ENCODE measurements around the gene PES1.
"Not testable (repeated sequence)": the region's sequence is repeated elsewhere in the genome, so short reads cannot be mapped to it uniquely, and the experiment has no call there.

Gene PES1
- total RNA-seq, result 30.4 to 90.0 reads per million in 2 donors

DNA sequence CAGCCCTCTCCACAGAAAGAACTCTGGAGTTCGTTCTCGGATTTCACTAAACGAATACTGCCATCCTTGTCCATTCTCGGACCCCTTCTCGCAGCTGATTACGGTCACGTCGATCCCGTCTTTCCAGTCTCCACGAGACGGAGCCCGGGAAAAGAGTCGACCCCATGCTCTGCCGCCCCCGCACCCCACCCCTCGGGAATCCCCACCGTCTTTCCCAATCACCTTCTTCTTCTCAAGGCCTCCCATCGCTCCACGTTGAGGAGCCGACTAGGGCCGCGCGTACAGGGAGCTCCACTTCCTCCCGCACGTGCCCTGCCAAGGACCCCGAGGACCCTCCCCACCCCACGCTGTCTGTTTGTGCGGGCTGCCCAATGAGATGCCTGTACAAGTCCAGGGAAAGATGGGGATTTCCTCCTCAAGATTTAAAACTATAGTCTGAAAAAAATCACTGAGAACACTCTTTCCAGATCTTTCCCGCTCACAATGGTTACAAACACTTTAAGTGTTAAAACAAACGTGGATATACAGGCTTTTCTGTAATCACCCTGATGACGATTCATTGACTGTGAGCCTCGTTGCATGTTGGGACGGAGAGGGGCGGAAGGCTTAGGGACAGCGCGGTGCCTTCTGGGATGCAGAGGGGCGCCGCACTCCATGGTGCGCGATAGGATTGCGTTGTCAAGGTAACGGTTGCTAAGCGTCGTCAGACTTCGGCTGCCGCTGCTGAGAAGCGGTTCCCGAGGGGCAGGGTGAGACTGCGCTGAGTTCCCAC is at the start of gene PES1:
Gene PES1, minus strand, starts transcription at position 323 of the 772 bp plus-strand sequence. Its CDS starts 77 bp downstream, at position 246.
- DNase-seq, result peak; percentile 92

DNA sequence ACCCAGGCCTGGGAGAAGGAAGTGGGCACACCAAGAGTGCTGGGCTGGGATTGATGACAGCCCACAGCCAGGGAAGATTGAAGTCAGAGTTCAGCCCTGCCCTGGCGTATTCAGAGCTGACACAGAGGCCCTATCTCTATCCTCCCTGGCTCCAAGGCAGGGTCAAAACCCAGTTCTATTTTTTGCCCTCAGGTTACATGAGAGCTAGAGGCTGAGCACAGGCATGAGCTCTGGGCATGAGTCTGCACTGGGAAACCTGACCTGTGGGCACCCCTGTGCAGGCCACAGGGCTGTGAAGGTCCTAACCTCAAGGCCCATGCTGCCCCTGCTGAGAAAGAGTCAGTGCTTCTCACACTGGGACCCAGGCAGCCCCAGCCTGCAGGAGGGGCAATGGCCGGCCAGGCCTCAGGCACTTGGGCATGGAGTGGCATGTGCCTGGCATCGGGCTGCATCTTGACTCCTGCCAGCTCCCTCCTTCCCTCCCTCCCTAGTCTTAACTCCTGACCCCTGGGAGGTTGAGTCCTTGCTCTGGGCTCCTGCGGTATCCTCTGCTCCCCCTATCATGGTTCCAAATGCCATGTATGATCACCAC is 49.2 kb upstream of the PES1 start:
- DNase-seq, result no peak

DNA sequence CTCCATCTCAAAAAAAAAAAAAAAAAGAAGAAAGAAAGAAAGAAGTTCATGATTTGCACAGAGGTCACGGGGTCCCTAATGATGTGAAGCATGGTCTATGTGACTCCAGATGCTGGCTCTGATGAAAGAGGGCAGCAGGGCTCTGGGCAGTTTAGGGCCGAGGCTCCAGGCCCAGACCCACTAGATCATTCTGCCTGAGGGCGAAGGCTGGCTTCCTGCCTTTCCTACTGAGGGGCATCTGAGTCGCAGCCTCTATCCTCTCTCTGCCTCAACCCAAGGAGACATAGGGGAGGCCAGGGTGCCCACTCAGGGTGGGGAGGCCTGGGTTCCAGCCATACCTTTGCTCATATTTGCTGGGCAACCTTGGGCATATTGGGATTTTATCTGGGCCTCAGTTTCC is 48.7 kb upstream of the PES1 start:
- DNase-seq, result no peak

DNA sequence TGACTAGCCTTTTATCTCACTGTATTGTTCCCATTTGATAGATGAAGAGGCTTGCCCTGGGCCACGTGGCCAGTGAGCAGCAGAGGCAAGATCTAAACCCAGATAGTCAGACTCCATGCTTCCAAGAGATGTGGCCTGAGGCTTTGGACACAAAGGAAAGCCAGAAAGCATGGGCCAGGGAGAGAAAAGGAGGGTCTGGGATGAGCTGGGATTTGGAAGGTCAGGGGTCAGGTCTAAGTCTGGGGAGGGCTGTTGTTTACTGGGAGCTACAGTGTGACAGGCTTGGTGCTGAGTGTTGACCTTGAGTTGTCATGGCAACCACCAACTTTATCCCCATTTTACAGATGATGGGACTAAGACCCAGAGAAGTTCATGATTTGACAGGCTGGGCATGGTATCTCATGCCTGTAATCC is 46.0 kb upstream of the PES1 start:
- DNase-seq, result no peak

DNA sequence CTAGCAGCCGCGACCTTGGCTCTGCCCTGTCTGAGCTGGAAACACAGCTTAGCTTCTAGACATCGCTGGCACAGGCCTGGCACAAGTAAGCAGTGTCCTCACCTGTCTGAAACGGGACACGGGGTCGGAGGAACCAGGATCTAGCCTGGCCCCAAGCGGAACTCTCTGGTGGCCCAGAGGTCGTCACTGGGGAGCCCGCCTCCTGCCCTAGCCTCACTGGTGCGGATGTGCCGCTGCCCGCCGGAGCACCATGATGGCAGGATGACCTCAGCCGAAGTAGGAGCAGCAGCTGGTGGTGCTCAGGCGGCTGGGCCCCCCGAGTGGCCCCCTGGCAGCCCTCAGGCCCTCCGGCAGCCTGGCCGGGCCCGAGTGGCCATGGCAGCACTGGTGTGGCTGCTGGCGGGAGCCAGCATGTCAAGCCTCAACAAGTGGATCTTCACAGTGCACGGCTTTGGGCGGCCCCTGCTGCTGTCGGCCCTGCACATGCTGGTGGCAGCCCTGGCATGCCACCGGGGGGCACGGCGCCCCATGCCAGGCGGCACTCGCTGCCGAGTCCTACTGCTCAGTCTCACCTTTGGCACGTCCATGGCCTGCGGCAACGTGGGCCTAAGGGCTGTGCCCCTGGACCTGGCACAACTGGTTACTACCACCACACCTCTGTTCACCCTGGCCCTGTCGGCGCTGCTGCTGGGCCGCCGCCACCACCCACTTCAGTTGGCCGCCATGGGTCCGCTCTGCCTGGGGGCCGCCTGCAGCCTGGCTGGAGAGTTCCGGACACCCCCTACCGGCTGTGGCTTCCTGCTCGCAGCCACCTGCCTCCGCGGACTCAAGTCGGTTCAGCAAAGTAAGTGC is 44.7 kb upstream of the PES1 start:
- no peak for DNase-seq

DNA sequence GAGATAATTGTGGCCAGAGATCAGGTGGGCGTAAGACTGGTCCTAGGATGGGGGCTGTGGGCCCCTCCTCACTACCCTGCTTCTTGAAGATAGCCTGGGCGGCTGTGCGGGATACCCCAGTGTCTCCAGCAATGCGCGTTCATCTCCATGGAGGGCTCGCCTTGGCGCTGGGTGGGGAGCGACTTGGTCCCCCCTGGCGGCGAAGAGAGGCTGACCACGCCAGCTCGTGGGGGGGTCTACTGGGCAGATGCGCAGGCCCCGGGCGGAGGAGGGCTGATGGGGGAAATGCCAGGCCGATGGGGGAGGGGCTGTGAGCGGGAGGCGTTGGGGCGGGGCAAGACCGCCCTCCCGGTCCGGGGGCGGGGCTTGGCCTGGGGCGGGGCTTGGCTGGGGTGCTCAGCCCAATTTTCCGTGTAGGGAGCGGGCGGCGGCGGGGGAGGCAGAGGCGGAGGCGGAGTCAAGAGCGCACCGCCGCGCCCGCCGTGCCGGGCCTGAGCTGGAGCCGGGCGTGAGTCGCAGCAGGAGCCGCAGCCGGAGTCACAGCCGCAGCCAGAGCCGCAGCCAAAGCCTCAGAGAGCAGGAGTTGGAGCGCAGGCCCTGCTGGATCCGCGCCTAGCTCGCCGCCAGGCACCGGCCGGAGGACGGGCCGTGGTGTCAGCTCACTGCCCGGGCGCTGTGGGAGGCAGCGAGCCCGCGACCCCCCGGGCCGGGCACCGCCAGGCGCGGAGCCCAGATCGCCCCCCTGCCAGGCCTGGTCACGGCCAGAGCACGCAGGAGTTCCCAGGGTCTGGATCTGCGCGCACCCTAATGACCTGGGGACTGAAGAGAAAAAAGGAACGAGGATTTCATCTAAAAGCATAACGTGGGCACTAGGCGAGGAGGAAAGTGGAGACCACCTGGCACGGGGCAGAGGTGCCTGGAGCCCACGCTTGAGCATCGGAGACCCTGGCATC is 43.8 kb upstream of the PES1 start, which contains the start of gene SLC35E4:
Gene SLC35E4, plus strand, starts transcription at position 509 of the 953 bp plus-strand sequence. CDS start 670 bp downstream, outside the sequence.
- DNase-seq, result peak; percentile 98

DNA sequence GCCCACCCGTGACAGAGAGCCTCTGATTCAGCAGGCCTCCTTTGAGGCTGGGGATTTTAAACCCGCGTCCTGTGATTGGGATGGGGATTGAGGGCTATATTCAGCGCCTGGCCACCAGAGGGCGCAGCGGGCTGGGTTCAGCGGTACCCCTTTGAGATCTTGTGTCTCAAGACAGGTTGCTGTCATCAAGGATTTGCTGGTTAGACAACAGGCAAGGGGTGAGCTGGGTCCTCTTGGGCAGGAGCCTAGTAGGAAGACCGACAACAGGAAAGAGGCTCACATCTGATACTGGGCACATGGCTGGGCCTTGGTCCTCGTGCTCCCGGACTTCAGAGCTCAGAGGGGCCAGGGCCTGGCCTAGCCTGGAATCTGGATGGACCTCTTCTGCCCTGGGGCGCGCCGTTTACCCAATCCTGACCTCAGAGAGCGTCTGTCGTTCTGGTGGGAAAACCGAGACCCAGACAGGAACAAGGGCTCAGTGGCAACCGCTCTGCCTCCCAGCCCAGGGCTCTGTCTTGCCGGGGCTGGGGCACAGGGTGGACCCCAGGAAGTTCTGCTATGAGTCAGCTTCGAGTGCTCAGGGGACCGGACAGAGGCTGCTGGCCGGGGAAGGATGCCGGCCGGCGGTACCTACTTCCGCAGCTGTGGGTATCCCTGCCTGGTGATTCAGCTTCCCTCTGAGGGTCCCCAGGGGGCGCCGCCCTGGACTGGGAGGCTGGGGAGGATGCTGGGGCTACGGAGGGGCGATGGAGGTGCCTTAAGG is 42.9 kb upstream of the PES1 start:
- peak; percentile 92 for DNase-seq

DNA sequence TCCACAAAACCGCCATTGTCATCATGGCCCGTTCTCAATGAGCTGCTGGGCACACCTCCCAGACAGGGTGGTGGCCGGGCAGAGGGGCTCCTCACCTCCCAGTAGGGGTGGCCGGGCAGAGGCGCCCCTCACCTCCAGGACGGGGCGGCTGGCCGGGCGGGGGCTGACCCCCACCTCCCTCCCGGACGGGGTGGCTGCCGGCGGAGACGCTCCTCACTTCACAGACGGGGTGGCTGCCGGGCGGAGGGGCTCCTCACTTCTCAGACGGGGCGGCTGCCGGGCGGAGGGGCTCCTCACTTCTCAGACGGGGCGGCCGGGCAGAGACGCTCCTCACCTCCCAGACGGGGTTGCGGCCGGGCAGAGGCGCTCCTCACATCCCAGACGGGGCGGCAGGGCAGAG is 39.8 kb upstream of the PES1 start:
- not testable (repeated sequence) for DNase-seq

DNA sequence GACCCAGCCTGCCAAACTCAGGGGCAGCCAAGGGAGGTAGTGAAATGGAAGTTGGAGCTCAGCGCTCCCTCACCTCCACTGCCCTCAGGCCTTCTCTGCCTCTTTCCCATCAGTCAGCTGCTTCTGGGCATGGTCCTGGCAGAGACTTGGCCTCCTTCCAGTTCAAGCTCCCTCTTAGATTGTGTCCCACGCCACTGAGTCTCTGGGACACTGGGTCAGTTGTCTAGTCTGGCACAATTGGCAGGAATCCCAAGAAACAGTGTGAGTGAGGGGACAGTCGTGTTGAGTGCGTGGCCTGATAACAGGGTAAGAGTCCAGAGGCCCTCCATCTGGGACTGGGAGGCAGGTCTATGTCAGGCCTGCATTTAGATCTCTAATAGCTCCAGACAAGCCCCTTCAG is 36.8 kb upstream of the PES1 start:
- DNase-seq, result no peak

DNA sequence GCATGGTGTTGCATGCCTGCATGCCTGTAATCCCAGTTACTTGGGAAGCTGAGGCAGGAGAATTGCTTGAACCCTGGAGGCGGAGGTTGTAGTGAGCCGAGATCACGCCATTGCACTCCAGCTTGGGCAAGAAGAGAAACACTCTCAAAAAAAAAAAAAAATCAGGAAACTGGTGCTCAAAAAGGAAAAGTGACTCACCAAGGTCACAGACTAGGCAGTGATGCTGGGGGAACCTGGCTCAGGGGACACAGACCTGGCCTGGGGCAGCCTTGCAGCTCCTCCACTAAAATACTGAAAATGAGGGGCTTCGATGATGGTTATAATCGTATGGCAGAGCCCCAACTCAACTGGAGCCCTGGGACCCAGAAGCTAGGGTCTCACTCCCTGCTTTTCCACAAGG is 35.8 kb upstream of the PES1 start:
- DNase-seq, result no peak

DNA sequence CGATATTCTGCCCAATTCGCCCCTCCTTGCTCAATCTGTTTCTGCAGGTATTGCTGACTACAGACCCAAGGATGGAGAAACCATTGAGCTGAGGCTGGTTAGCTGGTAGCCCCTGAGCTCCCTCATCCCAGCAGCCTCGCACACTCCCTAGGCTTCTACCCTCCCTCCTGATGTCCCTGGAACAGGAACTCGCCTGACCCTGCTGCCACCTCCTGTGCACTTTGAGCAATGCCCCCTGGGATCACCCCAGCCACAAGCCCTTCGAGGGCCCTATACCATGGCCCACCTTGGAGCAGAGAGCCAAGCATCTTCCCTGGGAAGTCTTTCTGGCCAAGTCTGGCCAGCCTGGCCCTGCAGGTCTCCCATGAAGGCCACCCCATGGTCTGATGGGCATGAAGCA is 34.7 kb upstream of the PES1 start:
- no peak for DNase-seq

DNA sequence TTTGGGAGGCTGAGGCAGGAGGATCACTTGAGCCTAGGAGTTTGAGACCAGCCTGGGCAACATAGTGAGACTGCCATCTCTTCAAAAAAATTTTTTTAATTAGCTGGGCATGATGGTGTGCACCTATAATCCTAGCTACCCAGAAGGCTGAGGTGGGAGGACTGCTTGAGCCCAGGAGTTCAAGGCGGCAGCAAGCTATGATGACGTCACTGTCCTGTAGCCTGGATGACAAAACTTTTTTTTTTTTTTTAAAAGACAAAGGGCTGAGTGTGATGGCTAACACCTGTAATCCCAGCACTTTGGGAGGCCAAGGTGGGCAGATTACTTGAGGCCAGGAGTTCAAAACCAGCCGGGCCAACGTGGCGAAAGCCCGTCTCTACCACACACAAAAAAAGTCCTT is 28.2 kb upstream of the PES1 start:
- not testable (repeated sequence) for DNase-seq

DNA sequence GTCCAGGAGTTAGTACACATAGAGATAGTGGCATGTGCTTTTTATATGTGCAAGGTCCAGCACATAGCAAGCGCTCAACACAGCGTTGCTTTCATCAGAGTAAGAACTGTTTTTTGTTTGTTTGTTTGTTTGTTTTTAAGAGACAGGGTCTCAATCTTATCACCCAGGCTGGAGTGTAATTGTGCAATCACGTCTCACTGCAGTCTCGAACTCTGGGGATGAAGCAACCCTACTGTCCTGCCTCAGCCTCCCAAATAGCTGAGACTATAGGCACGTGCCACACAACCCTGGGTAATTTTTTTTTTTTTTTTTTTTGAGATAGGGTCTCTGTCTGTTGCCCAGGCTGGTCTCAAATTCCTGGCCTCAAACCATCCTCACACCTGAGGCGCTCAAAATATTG is 26.1 kb upstream of the PES1 start:
- no peak for DNase-seq

DNA sequence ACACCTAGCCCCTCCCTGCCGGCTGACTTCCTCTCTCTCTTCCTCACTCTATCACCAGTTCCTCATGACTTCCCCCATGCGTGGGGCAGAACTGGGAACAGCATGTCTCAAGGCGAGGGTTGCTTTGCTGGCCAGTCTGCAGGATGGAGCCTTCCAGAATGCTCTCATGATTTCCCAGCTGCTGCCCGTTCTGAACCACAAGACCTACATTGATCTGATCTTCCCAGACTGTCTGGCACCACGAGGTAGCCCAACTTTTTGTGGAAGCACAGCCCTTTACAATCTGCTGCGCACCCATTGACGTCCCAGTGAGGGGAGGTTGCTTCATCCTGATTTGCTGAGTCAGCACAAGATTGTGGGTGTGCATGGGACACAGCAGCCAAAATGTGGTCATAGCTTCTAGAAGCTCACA is 23.8 kb upstream of the PES1 start:
- DNase-seq, result no peak

DNA sequence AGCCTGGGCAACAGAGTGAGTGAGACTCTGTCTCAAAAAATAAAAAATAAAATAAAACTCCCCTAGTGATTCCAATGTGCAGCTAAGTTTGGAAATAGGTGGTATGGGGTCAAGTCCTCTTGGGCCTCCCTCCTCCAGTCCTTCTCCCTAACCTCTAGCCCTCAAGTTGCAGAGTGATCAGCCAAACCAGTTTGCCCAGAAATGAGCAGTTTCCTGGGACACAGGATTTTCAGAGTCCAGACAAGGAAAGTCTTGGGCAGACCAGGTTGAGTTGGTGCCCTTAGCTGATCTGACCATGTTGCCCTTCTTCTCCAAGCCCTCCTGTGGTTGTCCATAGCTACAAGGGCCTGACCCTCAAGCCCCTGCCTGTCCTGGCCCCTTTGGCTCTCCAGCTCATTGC is 23.2 kb upstream of the PES1 start:
- no peak for DNase-seq

DNA sequence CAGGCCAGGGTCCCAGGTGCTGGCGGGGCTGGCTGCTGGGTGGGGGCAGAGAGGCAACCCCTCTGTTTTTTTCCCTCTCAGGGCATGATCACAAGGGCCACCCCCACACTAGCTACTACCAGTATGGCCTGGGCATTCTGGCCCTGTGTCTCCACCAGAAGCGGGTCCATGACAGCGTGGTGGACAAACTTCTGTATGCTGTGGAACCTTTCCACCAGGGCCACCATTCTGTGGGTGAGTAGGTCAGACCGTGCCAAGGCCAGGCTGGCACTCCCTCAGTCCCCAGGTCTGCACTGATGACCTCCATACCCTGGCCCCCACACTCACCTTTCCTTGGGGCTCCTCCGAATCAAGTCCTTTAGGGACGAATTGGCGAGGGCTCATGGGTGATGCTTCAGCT is 22.6 kb upstream of the PES1 start:
- no peak for DNase-seq

DNA sequence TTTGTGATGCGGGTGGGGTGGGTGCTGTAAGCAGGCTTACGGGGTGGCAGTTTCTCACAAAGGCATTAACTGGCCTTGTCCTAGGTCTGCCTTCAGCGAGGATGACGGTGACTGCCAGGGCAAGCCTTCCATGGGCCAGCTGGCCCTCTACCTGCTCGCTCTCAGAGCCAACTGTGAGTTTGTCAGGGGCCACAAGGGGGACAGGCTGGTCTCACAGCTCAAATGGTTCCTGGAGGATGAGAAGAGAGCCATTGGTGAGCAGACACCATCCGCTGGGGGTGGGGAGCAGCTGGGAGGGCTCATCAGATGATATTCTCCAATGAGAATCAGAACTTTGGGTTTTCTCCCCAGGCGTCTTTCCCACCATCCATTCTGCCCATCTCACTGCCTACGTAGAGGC is 21.1 kb upstream of the PES1 start:
- no peak for DNase-seq

DNA sequence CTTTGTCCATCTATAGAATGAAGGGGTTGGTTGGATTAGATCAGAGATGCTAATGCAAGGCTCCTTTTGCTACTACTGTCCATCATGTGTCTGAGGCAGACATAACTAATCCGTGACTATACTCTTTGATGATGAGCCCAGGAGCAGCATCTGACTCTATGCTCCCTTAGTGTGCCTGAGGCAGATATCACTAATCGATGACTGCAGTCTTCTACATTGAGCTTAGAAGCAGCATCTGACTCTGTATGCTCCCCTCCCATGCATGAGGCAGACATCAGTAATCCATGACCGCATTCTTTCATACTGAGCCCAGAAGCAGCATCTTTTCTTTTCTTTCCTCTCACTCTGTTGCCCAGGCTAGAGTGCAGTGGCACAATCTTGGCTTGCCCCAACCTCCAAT is 19.5 kb upstream of the PES1 start:
- no peak for DNase-seq

DNA sequence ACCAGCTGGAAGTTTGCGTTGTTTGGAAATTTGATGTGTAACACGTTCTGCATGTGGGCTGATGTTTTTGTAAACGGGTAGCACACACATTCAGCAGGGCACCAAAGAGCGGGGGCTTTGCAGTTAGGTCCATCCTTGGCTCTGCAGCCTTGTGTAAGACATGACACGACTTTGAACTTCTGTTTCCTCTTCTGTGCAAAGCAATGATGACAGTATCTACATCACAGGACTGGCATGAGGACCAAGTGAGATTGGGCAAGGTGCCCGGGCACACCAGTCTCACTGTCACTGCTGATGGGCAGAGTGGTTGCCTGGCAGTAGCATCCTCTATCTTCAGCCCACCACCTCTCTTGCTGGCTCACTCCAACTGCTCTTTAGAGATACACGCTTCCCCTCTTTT is 18.6 kb upstream of the PES1 start:
- no peak for DNase-seq

DNA sequence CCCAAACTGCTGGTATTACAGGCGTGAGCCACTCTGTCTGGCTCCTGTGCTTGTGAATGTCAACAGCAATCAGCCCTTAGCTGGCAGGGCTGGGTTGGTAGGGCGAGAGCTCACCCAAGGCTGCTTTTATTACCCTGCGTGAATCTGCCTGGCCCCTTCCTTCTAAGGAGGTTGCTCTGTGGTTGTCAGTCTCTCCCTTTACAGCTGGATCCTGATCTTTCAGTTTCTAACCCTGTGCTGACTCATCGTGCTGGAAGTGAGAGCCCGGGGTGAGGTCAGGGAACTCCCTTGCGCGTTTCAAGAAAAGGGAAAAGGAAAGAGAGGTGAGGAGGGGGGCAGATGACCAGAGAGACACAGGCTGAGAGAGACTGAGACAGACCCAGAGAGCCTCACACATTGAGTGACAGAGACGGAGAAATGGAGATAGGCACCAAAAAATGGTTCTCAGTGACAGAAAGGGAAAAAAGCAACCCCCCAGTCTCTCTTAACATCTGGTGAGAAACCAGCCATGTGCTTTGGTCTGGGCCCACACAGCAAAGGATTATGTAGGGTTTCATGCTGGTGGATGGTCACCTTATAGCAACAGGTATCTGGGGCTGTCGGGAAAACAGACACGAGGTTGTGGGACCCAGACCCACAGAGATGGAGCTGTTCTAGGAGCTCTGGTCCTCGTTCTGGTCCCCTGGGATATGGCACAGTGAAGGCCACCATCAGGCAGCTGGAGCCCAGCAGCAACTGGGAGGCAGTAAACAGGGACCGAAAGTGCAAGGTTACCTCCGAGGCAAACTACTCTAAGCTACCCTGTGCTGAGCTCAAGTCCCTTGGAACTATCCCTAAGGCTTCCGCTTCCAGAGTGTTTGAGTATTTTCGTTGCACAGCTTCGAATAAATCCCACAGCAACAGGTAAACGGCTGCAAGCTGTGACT is 17.8 kb upstream of the PES1 start:
- no peak for DNase-seq

Data from T-helper 9 cell (primary cell).